GM12874 (cell line): ENCODE results near the gene IRF2.

Source experiments
- CTCF ChIP-seq: IDR thresholded peaks from 2 replicates; pipeline ENCODE4 v1.5.1; 2011; ENCODE audit warnings: low read depth, mild to moderate bottlenecking, control low read depth, low read length, moderate library complexity; ENCODE audit not compliant: insufficient read depth

IRF2 gene

GRCh38 chr4:184447664-184448063 lies 26.7 kb downstream of the IRF2 start:
- no peak for TF ChIP-seq CTCF

- TF ChIP-seq CTCF = no peak
Observed at GRCh38 chr4:184446132-184446658, 28.2 kb downstream of the IRF2 start.

- TF ChIP-seq CTCF = no peak
Observed at GRCh38 chr4:184444953-184445309, 29.4 kb downstream of the IRF2 start.

GRCh38 chr4:184444215-184444952 lies 30.0 kb downstream of the IRF2 start:
- TF ChIP-seq CTCF = no peak

- no peak for TF ChIP-seq CTCF
Observed at GRCh38 chr4:184443318-184443717, 31.0 kb downstream of the IRF2 start.

- no peak for TF ChIP-seq CTCF
Observed at GRCh38 chr4:184442314-184442635, 32.1 kb downstream of the IRF2 start.

- no peak for TF ChIP-seq CTCF
Observed at GRCh38 chr4:184441461-184442313, 32.7 kb downstream of the IRF2 start.
